ENCODE measurements around the gene CANT1.
A peak's percentile ranks its signal among the peaks of the same experiment; 100 is the strongest.
"Not testable (repeated sequence)": the region's sequence is repeated elsewhere in the genome, so short reads cannot be mapped to it uniquely, and the experiment has no call there.

CANT1 gene

DNA sequence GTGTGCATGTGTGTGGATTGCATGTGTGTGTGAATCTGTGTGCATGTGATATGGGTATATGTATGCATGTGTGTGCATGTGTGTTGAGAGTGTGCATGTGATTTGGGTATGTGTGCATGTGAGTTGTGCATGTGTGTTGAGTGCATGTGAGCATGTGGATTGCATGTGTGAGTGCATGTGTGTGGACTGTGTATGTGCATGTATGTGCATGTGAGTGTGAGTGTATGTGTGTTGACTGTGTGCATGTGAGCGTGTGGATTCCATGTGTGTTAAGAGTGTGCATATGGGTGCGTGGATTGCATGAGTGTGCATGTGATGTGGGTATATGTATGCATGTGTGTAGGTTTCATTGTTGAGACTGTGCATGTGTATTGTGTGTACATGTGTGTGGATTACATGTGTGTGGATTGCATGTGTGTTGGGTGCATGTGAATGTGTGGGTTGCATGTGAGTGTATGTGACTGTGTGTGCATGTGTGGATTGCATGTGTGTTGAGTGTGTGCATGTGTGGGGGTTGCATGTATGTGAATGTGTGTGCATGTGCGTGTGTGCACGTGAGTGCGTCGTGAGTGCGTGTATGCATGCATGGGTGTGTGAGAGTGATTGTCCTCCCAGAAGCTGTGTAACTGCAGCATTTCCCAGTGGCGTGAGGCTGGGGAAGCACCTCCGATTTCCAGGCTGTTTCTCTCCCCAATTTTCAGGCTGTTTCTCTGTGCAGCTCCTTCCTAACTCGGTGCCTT, 33.8 kb upstream of the CANT1 start:
- no peak for DNase-seq

- DNase-seq, result no peak
These were observed 33.0 kb upstream of the CANT1 start for GRCh38 chr17:79042421-79043190.

DNA sequence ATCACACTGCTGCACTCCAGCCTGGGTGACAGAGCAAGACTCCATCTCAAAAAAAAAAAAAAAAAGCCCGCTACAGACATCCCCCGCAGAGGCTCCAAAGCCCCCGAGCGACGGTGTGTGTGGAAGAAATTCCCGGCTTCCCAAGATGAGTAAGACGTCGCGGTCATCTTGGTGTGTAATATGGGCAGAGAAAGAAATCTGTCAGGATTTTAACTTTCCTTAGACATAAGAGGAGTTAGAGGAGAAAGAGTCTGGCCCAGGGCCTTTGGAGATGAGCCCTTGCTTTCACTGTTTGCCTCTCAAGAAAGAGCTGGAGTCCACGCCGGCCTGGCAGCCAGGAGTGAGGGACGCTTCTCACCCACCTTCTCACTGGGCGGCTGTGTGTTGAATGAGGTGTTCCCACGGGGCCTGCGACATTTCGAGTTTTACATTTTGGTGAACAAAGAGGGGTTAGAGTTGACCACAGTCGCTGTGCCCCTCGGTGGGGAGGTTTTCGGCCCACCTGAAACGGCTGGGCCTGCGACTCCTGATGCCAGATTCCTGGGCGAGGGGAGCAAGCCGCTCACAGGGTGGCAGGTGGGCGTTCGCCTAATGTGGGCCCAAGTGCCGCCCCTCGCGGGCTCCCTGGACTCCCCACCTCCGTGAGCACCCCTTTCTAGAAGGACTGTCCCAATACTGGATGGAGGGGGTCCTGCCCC, 32.3 kb upstream of the CANT1 start:
- DNase-seq, result no peak

DNA sequence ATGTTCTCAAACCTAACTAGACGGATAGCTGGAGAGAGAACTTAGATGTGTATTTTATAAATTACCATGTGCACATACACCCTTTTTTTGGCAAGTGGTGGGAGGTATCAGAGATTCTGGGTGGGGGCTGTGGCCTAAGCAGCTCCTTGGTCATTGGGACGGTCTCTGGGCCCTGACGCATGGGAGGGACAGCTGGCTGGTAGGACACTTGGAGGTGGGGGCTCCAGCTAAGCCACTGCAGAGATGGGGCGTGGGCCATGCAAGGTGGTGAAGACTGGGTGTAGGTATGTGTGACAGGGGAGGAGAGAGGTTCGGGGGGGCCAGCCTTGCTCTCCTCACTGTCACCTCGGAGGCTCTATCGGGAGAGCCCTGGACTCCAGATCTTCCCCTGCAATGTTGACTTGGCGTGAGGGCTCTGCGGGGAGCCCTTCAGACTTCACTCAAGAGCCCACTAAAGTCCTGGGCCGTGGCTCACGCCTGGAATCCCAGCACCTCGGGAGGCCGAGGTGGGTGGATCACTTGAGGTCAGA, 31.5 kb upstream of the CANT1 start:
- no peak for DNase-seq

- no peak for DNase-seq
These were observed 30.3 kb upstream of the CANT1 start for GRCh38 chr17:79039886-79040285.

DNA sequence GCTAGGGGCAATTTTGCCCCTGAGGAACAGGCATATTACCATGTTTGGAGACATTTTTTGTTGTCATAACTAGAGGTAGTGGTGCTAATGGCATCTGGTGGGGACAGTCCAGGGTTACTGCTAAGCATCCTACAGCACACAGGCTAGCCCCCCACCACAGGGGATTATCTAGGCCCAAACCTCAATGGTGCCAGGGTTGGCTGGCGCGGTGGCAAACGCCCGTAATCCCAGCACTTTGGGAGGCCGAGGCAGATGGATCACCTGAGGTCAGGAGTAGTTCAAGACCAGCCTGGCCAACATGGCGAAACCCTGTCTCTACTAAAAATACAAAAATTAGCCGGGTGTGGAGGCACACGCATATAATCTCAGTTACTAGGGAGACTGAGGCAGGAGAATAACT, 29.6 kb upstream of the CANT1 start:
- DNase-seq, result no peak

DNA sequence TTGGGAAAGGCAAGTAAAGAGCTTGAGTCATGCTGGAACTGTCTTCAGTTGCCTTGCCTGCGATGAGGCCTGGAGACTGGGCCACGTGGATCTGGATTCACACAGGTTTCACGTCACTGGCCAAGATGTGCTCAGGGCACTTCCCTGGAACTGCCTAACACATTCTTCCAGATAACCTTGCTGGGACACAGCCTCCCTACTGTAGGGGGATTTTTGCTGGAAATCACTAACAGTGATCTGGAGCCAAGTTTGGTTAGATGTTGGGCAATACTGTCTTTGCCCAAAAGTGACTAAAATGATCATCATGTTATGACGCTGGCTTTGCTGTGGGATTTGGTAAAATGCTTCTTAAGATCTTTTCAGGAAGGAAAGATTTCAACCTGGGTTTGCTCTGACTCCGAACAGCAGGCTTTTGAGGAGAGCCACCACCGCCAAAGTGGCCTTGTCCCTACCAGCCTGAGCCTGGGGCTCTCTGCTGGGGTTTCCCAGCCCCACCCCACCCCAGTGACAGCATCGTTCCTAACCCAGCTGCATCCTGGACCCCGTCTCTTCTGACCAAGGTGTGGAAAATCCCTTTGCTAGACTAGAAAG, 29.1 kb upstream of the CANT1 start:
- no peak for DNase-seq

DNA sequence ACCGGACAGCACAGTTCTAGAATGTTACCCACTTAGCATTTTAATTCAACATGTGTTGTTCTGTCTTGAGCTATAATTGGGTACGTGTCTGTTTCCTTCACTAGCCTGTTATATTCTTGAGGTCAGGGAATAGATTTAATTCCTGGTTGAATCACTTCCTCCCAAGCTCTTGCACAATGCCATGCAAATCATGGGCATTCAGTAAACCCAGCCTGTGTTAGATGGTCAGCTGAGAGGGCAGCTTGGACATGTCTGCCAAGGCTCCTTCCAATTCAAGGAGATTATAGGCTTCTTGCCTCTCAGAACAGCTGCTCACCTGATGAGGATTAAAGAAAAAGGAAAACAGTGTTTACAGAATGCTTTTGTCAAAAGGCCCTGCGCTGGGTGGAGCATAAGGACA, 27.0 kb upstream of the CANT1 start:
- DNase-seq, result no peak

DNA sequence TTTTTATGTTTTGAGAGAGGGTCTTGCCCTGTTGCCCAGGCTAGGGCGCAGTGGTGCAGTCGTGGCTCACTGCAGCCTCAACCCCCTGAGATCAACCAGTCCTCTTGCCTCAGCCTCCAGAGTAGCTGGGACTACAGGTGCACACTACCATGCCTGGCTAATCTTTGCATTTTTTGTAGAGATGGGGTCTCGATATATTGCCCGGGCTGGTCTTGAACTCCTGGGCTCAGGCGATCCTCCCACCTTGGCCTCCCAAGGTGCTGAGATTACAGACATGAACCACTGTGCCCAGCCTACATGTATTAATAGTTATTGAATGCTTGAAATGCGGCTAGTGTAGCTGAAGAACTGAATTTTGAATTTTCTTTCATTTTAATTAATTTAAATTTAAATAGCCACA, 26.6 kb upstream of the CANT1 start:
- DNase-seq, result no peak

- DNase-seq, result no peak
These were observed 26.1 kb upstream of the CANT1 start for GRCh38 chr17:79035686-79036085.

DNA sequence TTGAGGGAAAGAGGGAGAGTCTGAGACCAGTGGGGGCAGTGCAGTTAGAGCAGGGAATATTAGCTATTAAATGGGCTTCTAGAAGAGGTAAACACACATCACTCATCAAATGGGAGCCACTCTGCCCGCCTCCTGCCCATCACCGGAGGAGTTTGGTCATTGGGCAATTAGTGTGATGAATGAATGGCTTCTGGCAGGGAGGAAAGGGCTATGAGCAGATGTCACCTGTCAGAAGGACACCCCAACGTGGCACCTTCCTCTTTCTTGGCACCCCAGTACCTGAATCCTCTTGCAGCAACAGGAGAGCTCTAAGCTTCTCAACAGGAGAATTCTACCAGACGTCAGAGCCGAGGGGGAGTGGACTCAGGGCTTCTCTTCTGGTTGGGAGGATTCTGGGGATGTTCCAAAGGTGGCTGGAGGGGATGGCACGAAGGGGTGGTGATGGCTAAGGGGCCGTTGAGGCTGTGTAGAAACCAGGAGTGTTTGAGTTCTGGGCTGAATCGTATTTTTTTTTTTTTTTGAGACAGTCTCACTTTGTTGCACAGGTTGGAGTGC, 25.4 kb upstream of the CANT1 start:
- DNase-seq, result no peak

GRCh38 chr17:79033741-79034501, 24.4 kb upstream of the CANT1 start:
- peak; percentile 41 for DNase-seq

DNA sequence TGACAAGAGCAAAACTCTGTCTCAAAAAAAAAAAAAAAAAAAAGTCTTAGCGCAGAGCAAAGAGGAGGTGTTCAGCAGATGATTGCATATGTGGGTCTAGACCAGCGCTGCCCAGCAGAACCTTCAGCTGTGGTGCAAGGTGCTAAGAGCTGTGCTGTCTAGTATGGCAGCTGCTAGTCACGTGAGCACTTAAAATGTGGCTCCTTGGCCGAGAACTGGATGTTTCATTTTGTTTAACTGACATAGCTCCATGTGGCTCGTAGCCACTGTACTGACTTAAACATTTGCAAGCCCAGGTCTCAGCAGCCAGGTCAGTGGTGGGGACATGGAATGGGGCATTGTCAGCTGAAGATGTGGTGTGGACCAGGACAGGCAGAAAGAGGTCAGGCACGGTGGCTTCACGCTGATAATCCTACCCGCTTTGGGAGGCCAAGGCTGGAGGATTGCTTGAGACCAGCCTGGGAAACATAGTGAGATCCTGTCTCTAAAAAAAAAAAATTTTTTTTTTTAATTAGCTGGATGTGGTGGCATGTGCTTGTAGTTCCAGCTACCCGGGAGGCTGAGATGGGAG, 23.6 kb upstream of the CANT1 start:
- DNase-seq, result no peak

- DNase-seq, result no peak
These were observed 22.7 kb upstream of the CANT1 start for GRCh38 chr17:79031996-79032875.

GRCh38 chr17:79030636-79031035, 21.1 kb upstream of the CANT1 start:
- DNase-seq, result not testable (repeated sequence)

- DNase-seq, result no peak
These were observed 19.9 kb upstream of the CANT1 start for GRCh38 chr17:79029327-79030009.

GRCh38 chr17:79028496-79029326, 19.1 kb upstream of the CANT1 start:
- DNase-seq, result no peak

DNA sequence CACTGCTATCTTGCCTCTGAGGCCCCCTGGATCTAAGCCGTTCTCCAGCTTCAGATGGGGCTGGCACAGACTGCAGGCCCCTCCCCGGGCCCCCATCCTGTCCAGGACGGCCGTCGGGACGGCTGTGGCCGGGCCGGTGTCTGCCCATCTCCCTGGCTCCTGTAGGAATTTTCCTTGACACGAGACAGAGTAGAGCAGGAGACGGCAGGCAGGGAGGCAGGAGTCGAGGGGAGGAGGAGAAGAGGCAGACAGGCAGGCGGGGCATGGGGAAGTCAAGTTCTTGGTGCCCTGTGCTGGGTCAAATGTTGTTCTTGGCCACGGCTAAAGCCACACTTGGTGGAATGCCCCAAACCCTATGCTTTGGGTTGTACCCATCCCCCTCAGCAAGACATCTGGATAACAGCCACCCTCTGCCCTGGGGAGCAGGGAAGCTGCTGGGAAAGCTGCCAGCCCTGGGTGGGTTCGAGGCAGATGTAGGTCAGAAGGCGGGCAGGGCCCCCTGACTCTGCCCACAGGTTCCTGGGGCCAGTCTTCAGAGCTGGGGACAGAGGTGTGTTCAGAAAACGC, 18.4 kb upstream of the CANT1 start:
- no peak for DNase-seq
